Stimulated activated naive CD8-positive, alpha-beta T cell treated with anti-CD3 and anti-CD28 coated beads, Interleukin-15, Interleukin-2, amounts not matched to agents 100 U/mL and 50 U/mL, for 24 hours (primary cell): ENCODE data around the gene THEM4.
A peak's percentile ranks its signal among the peaks of the same experiment; 100 is the strongest.

Experiments
- ATAC-seq: fragments of 150-1000 bp; cut with Tn5 transposase; one replicate; pipeline ENCODE4 v1.10.0; 2021
- DNase-seq: peaks from one replicate; pipeline ENCODE4 v3.0.0; 2021

Gene THEM4

DNA sequence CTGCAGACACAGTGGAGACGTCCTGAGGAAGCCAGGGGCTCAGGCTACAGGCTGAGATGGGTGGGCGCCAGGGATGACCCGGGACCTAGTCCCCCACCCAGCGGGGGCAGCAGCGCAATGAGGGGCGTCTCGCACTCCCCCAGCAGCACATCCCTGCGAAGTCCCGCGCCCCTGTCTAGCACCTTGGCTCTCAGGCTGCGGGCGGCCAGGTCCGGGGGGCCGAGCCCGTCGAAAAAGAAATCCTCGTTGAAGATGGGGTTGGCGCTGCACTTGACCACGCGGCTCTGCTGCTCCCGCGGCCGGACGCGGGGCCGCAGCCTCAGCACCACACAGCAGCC is 71.5 kb downstream of the THEM4 start:
- no peak for ATAC-seq
- no peak for DNase-seq

DNA sequence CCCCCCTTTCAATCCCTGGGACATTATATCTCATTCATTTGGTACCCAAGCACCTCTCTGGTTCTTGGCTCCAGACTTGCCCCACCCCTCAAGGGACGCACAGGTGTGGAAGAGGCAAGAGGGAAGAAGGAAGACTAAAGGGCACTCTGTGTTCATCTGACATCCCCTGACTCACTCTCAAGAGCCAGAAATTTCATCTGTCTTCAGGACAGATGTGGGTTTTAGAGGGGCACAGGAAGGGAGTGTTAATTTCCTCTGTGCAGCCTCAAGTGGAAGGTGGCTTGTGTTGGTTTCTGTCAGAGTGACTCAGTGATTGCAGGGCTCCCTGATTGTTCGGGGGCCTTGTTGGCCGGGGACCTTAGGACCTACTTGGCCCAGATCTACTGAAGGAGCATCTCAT is 72.1 kb downstream of the THEM4 start:
- DNase-seq (peak; percentile 44), ATAC-seq (peak; percentile 58)

DNA sequence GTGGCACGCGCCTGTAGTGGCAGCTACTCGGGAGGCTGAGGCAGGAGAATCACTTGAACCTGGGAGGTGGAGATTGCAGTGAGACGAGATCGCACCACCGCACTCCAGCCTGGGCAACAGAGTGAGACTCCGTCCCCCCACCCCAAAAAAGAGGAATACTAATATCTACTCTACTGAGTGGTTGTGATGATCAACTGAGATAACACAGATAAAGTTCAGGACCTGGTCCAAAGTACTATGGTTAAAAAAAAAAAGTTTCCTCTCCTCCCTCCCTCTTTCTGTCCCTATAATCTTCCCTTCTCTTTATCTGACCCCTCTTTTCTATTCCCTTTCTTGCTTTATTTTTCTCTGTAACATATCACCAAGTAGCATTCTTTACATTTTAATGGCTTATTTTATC is 73.7 kb downstream of the THEM4 start:
- no peak for ATAC-seq
- DNase-seq, result no peak

DNA sequence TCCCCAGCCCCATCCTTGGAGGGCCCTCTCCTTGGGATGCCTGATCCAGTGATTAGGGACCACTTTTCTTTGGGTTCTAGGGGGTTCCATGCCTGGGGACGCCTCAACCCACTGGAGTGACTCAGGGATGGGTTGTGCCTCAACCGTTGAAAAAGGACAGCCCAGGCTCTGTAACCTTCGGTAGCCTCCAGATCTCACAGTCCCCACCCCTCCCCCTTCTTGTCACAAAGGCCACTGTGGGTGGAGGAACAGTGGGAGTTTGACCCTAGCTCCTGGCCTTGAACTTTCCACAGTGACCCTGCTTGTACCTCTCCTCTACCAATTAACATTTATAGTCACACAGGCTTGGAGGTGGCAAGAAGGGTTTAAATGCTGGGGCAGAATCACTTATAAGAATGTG is 75.1 kb downstream of the THEM4 start:
- no peak for DNase-seq
- peak; percentile 16 for ATAC-seq

DNA sequence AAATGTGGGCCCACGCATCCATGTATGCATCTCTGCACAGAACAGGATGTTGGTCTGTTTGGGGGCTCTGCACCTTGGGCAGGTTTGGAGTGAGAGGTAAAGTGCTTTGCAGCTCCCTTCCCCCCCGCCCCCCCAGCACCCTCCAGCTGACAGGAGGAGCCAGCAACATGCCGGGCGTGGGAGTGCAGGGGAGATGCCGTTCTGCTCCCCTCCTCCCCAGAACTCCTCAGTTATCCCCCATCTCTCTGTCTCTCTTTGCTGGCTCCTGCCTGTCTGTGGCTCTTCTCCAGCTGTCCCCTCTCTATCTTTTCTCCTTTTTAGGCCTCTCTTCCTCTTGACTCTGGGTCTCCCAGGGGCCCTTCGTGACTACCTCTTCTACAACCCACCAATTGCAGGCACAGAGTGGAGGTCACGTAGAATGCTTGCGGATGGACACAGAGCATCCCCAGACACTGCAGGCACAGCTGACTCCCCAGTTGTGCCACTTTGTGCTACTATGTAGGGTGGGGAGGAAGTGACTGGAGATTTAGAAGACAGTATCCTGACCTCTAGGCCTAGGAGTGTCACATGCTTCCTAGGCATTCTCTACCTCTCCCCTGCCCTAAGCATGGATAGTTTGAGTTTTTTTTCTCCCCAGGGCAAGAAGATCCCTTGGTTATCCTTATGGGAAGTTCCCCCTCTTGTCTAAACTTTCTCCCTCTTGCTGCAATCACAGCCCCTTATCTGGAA is 76.0 kb downstream of the THEM4 start:
- ATAC-seq, result no peak
- no peak for DNase-seq

DNA sequence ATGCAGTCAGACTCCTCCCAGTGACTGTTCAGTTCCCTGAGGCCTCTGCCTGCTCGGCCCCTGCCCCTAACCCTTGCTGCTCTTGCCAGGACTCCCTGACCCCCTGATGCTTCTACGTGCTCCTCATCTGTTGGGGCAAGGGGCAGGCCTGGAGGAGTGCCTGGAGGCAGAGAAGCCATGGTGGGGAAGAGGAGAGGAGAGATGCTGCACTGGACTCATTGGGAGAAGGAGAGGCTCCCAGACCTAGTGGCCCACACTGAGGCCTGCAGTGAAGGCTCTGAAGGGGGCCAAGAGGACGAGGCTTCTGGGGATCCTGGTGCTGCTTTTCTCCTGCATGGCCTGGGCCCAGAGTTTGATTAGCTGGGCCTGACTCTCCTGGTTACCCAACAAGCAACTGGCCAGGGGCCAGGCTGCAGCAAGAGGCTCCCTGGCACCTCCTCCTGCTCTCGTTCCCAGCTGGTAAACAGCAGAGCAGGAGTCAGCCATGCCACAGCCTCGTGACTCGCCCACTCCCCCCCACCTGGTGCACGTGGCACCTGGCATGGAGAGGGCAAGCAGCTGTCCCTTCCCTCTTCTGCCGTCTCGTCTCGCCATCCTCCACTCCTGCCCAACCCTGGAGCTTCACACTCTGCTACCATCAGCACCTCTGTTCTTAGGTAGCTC is 76.9 kb downstream of the THEM4 start:
- DNase-seq (no peak), ATAC-seq (no peak)

DNA sequence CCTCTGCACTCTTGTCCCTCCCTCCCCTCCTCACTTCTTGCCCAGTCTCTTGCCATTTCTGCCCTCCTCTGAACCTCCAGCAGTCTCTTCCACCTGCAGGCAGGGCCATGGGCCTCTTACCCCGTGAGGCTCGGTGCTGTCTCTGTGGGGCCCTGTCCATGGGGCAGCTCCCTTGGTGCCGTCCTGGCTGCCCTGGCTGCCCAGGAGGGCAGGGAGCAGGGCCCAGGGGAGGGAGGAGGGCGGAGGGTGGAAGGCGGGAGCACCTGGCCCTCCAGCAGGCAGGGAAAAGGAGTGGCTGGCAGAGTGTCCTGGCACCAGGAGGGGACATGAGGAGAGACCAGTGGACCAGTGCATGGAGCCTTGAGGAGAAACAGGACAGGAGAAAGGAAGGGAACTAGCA is 77.7 kb downstream of the THEM4 start, which contains the start of gene RORC:
RORC (minus strand) TSS at position 198 of the 400 bp plus-strand sequence; CDS start at position 160, 38 bp downstream.
- no peak for ATAC-seq
- DNase-seq, result no peak

DNA sequence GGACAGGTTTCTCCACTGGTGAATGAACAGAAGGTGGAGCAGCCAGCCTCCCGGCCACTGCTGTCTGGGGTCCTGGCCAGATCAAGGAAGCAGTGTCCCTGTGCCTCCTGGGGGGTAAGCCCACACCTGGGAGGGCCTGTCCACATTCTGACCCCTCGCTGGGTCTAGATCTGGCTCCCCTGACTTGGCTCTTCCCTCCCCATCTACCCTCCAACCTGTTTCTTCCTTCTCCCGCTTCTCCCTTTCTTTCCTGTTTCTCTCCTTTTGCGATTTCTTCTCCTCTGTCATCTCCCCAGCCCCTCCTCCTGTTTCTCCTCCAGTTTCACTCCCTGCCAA is 78.1 kb downstream of the THEM4 start:
- no peak for ATAC-seq
- DNase-seq, result no peak

DNA sequence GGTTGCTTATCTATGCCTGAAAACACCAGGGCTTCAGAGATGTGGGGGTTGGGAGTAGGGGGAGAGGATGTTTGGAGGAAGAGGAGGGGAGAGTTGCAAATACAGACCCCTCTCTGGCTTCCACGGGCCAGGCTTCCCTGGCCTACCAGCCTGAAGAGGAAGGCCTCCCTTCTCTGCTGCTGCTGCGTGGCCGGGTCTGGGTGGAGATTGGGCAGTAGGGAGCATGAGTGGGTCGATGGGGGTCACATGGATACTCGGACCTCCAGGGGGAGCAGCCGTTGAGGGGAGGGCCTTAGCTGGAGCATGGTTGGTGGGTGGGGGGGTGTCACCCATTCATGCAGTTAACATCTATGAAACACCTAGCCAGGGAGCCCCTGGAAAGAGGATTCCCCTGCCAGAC is 79.3 kb downstream of the THEM4 start:
- no peak for DNase-seq
- ATAC-seq, result no peak

DNA sequence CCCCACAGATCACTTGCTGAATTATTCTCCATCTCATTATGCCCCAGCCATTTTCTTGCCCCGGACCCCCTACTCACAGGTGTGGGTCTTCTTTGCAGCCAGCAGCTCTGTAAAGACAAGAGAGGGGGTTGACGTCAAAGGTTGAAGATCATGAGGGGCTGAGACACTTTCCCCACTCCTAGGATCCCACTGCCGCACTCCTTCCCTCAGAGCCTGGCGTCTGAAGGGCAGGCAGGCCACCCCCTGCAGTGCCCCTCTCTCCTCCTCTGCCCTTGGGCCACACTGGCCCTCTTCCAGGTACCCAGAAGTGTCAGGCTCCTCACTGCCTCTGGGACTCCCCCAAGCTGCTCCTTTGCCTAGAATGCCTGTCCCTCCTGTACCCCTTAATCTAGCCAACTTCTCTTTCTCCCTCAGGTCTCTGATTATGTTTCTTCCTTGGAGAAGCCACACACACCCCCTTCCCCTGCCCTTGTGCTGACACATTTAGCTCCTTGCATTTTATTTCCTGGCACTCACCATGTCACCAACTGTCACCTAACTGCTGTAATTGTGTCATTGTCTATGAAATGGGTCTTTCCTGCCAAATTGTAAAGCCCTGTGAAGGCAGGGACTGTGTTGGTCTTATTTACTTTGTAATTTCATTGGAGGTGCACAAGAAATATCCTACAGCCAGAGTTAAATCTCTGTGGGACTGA is 79.8 kb downstream of the THEM4 start:
- DNase-seq (no peak), ATAC-seq (no peak)

DNA sequence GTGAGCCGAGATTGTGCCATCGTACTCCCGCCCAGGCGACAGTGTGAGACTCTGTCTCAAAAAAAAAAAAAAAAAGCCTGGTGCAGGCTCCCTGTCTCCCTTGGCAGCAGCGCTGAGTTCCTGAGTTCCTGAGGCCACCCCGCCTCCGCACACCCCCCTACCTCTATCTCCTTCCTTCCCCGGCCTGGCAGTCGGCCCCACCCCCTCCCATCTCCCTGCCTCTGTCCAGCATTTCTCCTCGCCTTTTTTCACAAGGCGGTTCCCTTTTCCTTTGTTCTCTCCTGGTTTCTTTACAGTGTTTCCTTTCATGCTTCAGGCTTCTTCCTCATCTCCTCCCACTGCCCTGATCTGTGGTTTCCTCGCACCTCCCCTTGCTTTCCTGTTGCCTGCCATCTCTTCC is 80.4 kb downstream of the THEM4 start:
- no peak for ATAC-seq
- no peak for DNase-seq

DNA sequence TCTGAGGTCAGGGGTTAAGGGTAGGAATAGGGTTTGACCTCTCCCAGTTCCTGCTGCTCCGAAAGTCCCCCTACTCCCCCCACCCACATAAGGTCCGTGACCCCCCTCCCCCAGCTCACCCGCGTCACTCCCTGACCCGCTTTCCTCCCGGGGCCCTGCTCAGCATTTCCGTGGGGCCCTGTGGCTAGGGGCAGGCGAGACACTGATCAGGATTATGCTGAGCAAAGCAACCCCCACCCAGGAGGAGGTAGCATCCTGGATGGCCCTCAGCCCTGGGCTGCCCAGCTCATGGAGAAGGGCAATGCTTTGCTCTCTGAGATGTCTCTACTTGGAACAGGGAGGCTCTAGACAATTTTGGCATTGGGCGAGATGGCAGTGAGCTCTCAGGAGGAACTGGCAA is 81.5 kb downstream of the THEM4 start:
- DNase-seq (no peak), ATAC-seq (no peak)

DNA sequence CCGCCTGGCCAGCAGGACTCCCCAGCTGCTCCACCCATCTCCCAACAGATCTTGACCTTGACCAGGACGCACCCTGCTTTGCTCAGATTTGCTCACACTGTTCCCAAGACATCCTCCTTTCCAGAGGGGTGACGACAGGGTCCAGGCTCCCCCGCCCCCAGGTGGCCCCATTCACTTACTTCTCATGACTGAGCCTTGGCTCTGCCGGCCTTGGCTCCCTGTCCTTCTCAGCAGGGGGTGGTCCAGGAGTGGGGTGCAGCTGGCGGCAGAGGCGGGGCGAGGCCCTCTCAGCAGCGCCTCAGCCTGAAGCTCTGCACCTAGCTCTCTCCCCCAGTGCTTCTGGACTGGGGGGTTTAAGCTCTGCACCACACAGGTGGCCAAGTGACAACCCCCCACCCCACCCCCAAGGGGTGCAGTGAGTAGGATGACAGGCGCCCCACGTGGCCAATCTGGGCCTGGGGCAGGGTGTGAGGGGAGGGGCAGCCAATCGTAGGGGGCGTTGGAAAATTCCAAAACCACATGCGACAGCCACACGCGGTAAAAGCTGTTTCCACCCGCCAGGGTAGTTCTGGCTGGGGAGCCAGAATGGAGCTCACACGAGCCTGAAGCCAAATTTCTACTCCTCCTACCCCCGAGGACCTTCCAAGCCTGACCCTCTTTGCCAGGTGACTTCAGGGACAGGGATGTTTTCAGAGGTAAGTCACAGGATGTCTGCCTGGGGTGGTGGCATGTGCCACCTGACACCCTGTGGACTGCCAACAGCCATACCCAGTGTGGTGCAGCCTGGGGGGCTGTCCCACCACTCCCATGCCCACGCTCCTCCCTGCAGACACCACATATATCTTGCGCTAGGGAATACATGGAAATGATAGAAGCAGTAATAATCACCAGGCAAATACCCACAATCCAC is 83.3 kb downstream of the THEM4 start:
- DNase-seq (peak; percentile 65), ATAC-seq (peak; percentile 37)

DNA sequence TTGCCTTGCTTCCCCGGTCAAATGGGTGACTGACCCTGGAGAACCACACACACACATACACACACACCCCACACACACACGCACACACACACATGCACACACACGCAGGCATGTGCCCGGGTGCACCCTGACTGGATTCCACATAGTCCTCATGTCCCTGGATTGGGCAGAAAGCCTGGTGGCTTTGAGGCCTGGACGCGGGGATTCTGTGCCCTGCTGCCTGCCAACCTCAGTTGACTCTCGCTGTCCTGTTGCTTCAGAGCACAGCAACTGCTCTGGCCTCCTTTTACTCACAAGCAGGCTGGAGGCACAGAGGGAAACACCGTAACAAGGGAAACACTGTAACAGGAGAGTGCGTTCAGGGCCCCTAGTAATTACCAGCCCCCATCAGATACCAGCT is 84.1 kb downstream of the THEM4 start:
- DNase-seq, result no peak
- no peak for ATAC-seq
